ELR (cell line): ENCODE data around the gene DAND5.
A peak's percentile ranks its signal among the peaks of the same experiment; 100 is the strongest.
"Not testable (repeated sequence)": the region's sequence is repeated elsewhere in the genome, so short reads cannot be mapped to it uniquely, and the experiment has no call there.

Experiments
- DNase-seq: peaks from one replicate; pipeline ENCODE4 v3.0.0-alpha.2; 2015; ENCODE audit warnings: low read depth

Gene DAND5

DNA sequence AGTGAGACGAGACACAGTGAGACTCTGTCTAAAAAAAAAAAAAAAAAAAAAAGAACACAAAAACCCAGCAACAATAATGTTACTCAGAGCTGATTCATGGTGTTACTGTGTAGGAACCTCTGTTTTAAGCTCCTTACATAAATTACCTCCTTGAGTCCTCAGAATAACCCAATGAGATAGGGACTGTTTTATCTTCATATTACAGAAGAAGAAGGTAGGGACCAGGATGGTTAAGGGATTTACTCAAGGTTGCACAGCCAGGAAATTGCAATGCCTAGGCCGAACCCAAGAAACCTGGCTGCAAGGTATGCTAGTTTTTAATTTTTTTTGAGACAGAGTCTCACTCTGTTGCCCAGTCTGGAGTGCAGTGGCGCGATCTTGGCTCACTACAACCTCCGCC, 1.5 kb upstream of the DAND5 start:
- DNase-seq, result peak; percentile 76

- no peak for DNase-seq
These were observed 869 bp downstream of the DAND5 start for GRCh38 chr19:12970070-12970820.

GRCh38 chr19:12973236-12973635, 3.9 kb downstream of the DAND5 start:
- no peak for DNase-seq

- DNase-seq, result no peak
These were observed 5.2 kb downstream of the DAND5 start for GRCh38 chr19:12974301-12975220.

GRCh38 chr19:12975221-12975741, 5.9 kb downstream of the DAND5 start:
- no peak for DNase-seq

DNA sequence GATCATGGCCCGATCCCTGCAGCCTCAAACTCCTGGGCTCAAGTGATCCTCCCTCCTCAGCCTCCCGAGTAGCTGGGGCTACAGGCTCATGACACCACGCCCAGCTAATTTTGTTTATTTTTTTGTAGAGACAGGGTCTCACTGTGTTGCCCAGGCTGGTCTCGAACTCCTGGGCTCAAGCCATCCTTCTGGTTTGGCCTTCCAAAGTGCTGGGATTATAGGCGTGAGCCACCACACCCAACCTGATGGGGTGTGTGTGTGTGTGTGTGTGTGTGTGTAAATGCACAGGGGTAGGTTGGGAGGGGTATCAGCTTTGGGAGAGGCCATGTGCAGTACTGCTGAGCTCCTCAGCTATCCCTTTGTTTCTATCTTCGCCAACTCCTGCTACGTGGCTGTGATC, 6.7 kb downstream of the DAND5 start:
- DNase-seq, result not testable (repeated sequence)

GRCh38 chr19:12979974-12980373, 10.6 kb downstream of the DAND5 start:
- no peak for DNase-seq

GRCh38 chr19:12982648-12983047, 13.3 kb downstream of the DAND5 start:
- DNase-seq, result no peak

DNA sequence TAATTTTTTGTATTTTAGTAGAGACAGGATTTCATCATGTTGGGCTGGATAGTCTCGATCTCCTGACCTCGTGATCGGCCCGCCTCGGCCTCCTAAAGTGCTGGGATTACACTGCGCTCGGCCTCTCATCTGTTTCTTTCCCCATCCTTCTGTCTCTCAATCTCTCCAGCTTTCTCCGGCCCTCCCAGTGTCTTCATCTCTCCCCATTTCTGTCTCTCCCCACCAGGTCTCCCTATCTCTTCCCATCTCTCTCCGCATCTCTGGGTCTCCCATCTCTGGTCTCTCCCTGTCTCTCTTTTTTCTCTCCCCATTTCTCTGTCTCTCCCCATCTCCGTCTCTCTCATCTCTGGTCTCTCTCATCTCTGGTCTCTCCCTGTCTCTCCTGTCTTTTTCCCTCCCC, 13.7 kb downstream of the DAND5 start:
- DNase-seq, result no peak

DNA sequence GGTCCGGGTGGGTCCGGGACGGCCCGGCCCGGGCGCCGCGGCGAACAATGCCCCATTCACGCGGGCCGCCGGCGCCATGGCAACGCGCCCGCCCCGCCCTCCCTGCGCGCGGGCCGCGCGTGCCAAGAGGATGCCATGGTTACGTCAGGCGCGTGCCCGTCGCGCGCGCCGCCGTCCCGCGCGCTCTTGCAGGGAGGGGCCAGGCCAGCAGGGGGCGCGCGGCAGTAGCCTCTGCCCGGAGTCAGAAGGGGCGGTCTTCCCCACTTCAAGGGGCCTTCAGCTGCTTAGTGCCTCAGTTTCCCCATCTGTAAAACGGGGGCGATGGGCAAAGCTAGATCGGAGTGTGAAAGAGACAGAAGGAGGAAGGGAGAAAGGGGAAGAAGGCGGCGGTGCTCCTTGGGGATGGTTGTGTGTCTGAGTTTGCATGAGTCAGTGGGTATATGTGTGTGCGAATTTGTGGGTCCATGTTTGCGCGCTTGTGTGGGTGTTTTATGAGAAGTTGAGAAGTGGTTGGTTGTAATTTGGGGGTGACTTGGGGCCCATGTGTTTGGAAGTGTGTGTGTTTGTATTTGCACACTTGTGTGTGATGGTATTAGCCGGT, 14.3 kb downstream of the DAND5 start:
- DNase-seq, result peak; percentile 81

DNA sequence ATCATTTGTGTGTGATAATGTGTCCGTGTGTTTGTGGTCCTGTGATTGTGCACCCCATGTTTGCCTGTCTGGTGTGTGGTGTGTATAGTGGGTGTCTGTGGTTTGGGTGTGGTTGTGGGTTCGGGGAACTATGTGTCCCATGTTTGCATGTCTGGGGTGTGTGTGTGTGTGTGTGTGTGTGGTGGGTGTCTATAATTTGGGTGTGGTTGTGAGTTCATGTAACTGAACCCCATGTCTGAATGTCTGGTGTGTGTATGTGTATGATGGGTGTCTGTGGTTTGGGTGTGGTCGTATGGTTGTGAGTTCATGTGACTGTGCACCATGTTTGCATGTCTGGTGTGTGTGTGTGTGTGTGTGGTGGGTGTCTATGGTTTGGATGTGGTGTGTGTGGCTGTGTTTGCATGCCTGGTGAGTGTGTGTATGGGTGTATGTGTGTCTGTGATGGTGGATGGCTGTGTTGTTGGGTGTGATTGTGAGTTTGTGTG, 14.8 kb downstream of the DAND5 start:
- no peak for DNase-seq

- no peak for DNase-seq
These were observed 15.3 kb downstream of the DAND5 start for GRCh38 chr19:12984683-12985048.

- DNase-seq, result peak; percentile 47
These were observed 15.8 kb downstream of the DAND5 start for GRCh38 chr19:12985049-12985776.

GRCh38 chr19:12986726-12987125, 17.4 kb downstream of the DAND5 start:
- no peak for DNase-seq

DNA sequence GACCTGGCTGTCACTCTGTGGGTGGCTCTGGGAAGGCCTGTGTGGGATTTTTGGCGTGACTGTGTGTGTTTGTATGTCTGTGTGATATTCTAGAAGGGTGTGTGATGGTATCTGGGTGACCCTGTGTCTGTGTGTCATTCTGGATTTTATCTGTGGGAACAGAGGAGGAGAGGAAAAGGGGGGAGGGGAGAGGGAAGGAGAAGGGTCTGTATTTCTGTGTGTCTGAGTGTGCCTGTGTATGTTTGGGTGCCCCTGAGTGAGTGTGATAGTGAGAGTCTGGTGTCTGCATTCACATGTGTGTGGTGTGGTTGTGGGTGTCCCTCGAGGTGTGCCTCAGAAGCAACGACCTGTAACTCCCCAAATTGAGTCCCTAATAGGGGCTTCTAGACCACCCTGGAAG, 17.8 kb downstream of the DAND5 start:
- DNase-seq, result no peak

GRCh38 chr19:12987781-12988180, 18.4 kb downstream of the DAND5 start:
- DNase-seq, result no peak

- no peak for DNase-seq
These were observed 21.1 kb downstream of the DAND5 start for GRCh38 chr19:12990431-12990830.

DNA sequence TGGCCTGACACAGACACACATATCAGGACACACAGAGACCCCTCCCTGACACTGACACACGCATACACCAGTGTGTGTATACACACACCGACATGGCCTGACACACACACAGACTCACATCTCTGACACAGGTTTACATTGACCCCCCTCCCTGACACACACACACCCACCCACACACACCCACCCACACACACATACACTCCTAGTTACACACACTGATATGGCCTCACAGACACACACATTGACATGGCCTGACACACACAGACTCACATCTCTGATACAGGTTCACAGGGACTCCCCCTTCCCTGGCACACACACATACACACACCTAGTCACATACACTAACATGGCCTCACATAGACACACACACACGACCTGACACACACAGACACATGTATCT, 21.5 kb downstream of the DAND5 start:
- no peak for DNase-seq

DNA sequence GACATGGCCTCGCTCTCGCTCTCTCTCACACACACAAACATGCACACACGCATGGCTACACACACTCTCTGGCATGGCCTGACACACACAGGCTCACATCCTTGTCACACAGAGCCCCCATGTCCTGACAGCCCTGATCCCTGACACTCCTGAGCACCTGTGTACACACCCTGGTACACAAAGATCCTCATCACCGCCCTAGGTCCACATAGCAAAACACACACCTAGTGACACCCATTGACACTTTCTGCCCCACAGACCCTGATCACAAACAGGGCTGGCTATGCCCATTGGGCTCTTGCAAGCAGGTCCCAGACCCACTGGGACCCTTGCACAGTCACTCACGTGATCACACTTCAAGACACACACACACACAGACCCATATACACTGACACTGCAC, 21.9 kb downstream of the DAND5 start:
- no peak for DNase-seq

DNA sequence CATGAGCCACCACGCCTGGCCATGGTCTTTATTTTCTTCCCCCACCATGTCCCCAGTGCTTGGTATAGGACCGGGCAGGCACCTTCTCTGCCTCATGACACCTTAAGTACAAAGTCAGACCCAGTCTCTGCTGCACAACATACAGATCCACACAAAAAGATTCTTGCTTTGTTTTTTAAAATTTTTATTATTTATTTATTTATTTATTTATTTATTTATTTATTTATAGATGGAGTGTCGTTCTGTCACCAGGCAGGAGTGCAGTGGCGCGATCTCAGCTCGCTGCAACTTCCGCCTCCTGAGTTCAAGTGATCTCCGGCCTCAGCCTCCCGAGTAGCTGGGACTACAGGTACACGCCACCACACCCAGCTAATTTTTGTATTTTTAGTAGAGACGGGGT, 23.4 kb downstream of the DAND5 start:
- no peak for DNase-seq

DNA sequence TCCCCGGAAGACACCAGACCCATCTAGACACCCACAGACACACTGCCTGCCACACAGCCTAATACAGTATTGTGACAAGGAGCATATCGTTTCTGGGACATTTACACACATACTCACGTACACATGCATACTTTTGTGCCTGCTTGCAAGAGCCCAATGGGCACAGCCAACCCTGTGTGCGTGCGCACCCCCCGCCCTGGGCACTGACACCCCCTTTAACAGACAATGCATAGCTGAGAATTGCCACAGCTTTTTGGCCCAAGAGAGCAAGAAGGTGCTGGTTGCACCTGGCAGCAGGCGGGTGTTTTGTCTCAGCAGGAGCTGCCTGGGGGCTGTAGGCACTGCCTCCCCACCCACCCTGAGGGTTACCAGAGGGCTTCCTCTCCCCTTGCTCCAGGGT, 24.2 kb downstream of the DAND5 start:
- no peak for DNase-seq
